EL (cell line): ENCODE results near the gene GNRH2.
"Not testable (repeated sequence)": the region's sequence is repeated elsewhere in the genome, so short reads cannot be mapped to it uniquely, and the experiment has no call there.

Experiments used
- DNase-seq: peaks from one replicate; pipeline ENCODE4 v3.0.0-alpha.2; 2016

The GNRH2 gene

GRCh38 chr20:3043322-3043721, at the start of gene GNRH2:
TSS of gene GNRH2 (plus strand) at chr20:3043622. CDS start at chr20:3044415, 793 bp downstream.
- no peak for DNase-seq

- DNase-seq: no peak
Observed at GRCh38 chr20:2995796-2996195, 47.6 kb upstream of the GNRH2 start.

- DNase-seq: no peak
Observed at GRCh38 chr20:2998728-2999127, 44.7 kb upstream of the GNRH2 start.

GRCh38 chr20:3000852-3001523, 42.4 kb upstream of the GNRH2 start:
- DNase-seq: peak; percentile 57

GRCh38 chr20:3003416-3003815, 40.0 kb upstream of the GNRH2 start:
- DNase-seq: no peak

GRCh38 chr20:3010985-3011723, 32.3 kb upstream of the GNRH2 start:
- DNase-seq: peak; percentile 52

GRCh38 chr20:3011752-3012151, 31.7 kb upstream of the GNRH2 start:
- DNase-seq: no peak

GRCh38 chr20:3013771-3014170, 29.7 kb upstream of the GNRH2 start:
- no peak for DNase-seq

GRCh38 chr20:3014179-3014578, 29.2 kb upstream of the GNRH2 start:
- DNase-seq: no peak

GRCh38 chr20:3014662-3015061, 28.8 kb upstream of the GNRH2 start:
- no peak for DNase-seq

- DNase-seq: not testable (repeated sequence)
Observed at GRCh38 chr20:3015302-3015701, 28.1 kb upstream of the GNRH2 start.

- no peak for DNase-seq
Observed at GRCh38 chr20:3021327-3021726, 22.1 kb upstream of the GNRH2 start.

- no peak for DNase-seq
Observed at GRCh38 chr20:3021777-3022176, 21.6 kb upstream of the GNRH2 start.

- DNase-seq: not testable (repeated sequence)
Observed at GRCh38 chr20:3022559-3023490, 20.6 kb upstream of the GNRH2 start.

GRCh38 chr20:3027987-3028386, 15.4 kb upstream of the GNRH2 start:
- DNase-seq: no peak

- DNase-seq: no peak
Observed at GRCh38 chr20:3031524-3032147, 11.8 kb upstream of the GNRH2 start.

GRCh38 chr20:3032624-3033023, 10.8 kb upstream of the GNRH2 start:
- DNase-seq: no peak

- no peak for DNase-seq
Observed at GRCh38 chr20:3037654-3038053, 5.8 kb upstream of the GNRH2 start.

GRCh38 chr20:3038454-3038853, 5.0 kb upstream of the GNRH2 start:
- no peak for DNase-seq

- no peak for DNase-seq
Observed at GRCh38 chr20:3039426-3039825, 4.0 kb upstream of the GNRH2 start.

- no peak for DNase-seq
Observed at GRCh38 chr20:3040086-3040485, 3.3 kb upstream of the GNRH2 start.

- DNase-seq: no peak
Observed at GRCh38 chr20:3041854-3042409, 1.5 kb upstream of the GNRH2 start.

- no peak for DNase-seq
Observed at GRCh38 chr20:3042625-3043024, 797 bp upstream of the GNRH2 start.
